Transverse colon (tissue), 4 donors: ENCODE measurements around the gene INCA1.

Experiments
- EP300 ChIP-seq: sonication (generic); formaldehyde crosslinking; IDR thresholded peaks from one replicate; pipeline ENCODE4 v1.6.1; 2017; ENCODE audit warnings: antibody characterized with exemption, low read depth
- POLR2A ChIP-seq: fragments of 450-650 bp; IDR thresholded peaks from one replicate; pipeline ENCODE4 v1.6.1; 2016; ENCODE audit warnings: antibody characterized with exemption, mild to moderate bottlenecking, moderate library complexity
- POLR2AphosphoS5 ChIP-seq, 3 donors: sonication (generic); formaldehyde crosslinking; IDR thresholded peaks; one replicate each; pipeline ENCODE4 v1.6.1; 2016; ENCODE audit warnings: antibody characterized with exemption in 3 of 3
- TF ChIP-seq, protein P1 (sequence below), 5 experiments: fragments of 200-600 bp in 3 of 5; fragments of 450-650 bp in 2 of 5; sonication (generic) in 3 of 5; IDR thresholded peaks; 1 replicate in 2 of 5; 2 replicates in 3 of 5; pipeline ENCODE4 v1.5.1; 2016 to 2017; ENCODE audit warnings: antibody characterized with exemption in 5 of 5, inconsistent platforms in 3 of 5, mild to moderate bottlenecking in 2 of 5, moderate library complexity in 1 of 5

DNA sequence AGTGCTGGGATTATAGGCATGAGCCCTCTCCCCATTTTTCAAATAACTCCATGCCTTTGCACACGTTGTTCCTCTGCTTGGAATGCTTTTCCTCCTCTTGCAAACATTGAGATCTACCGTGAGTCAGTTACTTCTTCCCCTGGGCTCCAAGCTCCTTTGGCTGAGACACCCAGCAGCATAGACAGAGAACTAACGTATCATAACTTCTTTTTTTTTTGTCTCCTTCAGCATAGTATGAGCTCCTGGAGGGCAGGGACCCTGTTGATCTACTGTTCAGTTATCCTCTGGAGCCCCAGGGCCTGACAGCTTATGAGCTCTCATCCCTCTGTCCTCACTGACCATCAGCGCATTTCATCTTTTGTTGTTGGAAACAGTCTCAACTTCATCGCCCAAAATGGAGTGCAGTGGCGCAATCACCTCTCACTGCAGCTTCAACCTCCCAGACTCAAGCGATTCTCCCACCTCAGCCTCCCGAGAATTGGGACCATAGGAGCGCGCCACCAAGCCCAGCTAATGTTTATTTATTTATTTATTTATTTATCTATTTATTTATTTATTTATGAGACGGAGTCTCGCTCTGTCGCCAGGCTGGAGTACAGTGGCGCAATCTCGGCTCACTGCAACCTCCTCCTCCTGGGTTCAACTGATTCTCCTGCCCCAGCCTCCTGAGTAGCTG is 31.9 kb downstream of the INCA1 start:
- TF ChIP-seq, protein P1, sequence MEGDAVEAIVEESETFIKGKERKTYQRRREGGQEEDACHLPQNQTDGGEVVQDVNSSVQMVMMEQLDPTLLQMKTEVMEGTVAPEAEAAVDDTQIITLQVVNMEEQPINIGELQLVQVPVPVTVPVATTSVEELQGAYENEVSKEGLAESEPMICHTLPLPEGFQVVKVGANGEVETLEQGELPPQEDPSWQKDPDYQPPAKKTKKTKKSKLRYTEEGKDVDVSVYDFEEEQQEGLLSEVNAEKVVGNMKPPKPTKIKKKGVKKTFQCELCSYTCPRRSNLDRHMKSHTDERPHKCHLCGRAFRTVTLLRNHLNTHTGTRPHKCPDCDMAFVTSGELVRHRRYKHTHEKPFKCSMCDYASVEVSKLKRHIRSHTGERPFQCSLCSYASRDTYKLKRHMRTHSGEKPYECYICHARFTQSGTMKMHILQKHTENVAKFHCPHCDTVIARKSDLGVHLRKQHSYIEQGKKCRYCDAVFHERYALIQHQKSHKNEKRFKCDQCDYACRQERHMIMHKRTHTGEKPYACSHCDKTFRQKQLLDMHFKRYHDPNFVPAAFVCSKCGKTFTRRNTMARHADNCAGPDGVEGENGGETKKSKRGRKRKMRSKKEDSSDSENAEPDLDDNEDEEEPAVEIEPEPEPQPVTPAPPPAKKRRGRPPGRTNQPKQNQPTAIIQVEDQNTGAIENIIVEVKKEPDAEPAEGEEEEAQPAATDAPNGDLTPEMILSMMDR (IDR thresholded peaks at IDR 0.05): no peak
- TF ChIP-seq EP300 (no peak), POLR2AphosphoS5 (IDR thresholded peaks at IDR 0.05) (no peak), POLR2A (no peak)
